NCI-H510A treated with DMSO at 0.1 percent for 48 hours (cell line): ENCODE data around the gene HTRA1.

Experiments
- DNase-seq: peaks from one replicate; lab custom pipeline; 2025; lab: John Stamatoyannopoulos, UW

HTRA1 gene

DNA sequence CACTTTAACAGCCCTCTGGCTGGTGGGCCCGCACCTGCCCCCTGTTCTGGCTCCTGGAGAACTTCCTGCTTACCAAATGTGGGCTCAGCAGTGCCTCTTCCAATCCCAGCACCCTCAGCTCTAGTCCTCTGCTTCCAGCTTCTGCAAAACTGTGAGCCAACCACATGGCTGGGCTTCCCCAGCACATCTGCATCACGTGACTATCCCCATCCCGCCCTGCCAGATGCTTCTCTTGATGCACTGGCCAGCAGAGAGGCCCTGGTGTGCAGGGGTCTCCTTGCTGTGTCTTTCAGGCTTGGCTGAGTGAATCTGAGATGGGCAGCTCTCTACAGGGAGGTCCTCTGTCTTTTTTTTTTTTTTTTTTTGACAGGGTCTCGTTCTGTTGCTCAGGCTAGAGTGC lies 55.4 kb downstream of the HTRA1 start:
- DNase-seq = no peak

GRCh38 chr10:122519144-122519543 lies 57.8 kb downstream of the HTRA1 start:
- no peak for DNase-seq

GRCh38 chr10:122519873-122520272 lies 58.5 kb downstream of the HTRA1 start:
- no peak for DNase-seq

DNA sequence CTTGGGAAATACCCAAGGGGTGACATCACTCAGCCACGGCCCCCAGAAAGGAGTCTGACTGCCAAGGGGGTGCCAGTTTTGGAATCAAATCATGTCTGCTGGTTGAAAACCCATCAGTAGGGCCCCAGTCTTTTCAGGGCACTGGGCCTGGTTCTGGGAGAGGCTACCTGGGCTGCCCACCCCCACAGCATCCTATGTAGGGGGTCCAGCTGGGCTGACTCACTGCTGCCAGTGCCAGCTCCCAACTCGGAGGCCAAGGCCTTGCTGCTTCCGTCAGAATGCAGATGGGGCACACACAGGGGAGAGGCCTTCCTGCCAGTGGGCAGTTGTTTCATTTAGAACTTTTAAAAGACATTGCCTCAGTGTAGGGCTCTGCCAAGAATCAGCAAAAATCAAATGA lies 59.7 kb downstream of the HTRA1 start:
- DNase-seq = no peak

GRCh38 chr10:122524811-122525210 lies 63.5 kb downstream of the HTRA1 start:
- no peak for DNase-seq

- DNase-seq = no peak
Measured at GRCh38 chr10:122525788-122526187, 64.4 kb downstream of the HTRA1 start.

DNA sequence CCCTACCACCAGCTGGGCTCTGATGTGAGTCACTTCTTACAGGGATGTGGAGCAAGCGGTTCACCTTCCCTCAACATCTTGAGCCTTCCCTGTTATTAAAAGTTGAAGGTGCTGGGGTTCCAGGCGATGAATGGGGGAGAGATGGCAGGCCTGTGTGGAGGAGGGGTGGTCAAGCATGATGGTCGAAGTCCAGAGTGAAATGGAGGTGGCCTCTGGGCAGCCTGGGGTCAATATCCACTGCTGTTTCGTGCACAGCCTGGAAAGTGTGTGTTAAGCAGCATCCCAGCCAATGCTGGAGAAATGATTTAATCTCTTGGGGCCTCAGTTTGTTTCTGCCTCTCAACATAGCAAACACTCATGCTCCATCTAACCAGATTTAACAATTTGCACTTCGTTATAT lies 65.5 kb downstream of the HTRA1 start:
- no peak for DNase-seq

- no peak for DNase-seq
Measured at GRCh38 chr10:122530177-122530576, 68.8 kb downstream of the HTRA1 start.

- no peak for DNase-seq
Measured at GRCh38 chr10:122531261-122531660, 69.9 kb downstream of the HTRA1 start.

DNA sequence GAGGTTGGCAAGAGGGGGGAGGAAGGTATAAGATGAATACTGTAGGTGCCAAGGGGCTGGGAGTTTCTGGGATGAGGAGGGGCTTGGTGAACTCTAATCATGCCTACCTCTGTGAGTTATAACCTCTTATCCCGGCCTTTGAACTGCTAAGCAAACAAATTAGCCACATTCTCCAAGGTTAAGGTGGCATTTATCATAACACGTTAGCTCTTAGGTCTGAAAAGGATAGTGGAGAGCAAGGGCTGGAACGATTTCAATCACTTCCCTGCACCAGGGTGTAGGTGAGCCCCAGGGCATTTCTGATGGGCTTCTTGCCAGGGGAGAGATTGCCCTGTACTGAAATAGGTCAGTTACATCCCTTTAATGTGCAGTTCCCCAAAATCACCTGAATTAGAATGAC lies 70.6 kb downstream of the HTRA1 start:
- DNase-seq = no peak

- DNase-seq = no peak
Measured at GRCh38 chr10:122532601-122533296, 71.4 kb downstream of the HTRA1 start.

- no peak for DNase-seq
Measured at GRCh38 chr10:122537545-122537944, 76.2 kb downstream of the HTRA1 start.

DNA sequence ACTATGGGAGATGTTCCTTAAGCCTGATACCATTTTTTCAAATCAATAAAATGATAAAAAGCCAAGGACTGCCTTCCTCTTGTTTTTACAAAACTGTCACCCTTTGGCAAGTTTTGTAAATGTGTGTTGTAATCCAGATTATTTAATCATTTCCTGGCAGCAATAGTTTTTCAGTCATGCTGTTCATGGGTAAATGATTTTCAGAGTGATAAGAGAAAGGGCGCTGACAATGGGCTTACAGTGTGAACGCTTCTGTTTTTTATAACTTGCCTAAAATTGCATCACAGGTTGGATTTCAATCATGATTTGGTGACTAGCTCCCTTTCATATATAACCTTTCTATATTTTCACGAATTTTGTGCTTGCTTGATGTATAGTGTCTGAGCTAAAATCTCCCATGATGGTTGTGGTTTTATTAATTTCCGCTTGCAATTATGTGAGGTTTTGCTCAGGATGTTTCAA lies 80.2 kb downstream of the HTRA1 start:
- no peak for DNase-seq

GRCh38 chr10:122543676-122544445 lies 82.5 kb downstream of the HTRA1 start:
- no peak for DNase-seq

- no peak for DNase-seq
Measured at GRCh38 chr10:122544493-122544892, 83.1 kb downstream of the HTRA1 start.

DNA sequence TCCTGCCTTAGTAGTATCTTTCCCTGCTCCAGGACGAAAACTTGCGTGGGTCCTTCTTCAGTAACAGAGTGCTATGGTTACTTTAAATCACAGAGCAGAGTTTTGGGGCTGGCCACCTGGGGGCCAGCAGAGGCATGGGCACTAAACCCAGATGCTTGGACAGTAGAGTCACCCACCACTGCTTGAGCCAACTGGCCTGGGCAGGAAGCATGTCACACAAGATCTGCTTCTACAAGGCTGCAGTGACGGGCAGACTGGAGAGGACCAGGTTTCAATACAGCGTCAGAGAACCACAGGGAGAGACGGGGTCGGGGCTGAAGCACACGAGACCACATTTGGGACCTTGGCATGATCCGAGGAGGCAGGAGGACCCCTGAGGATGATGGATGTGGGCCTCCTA lies 84.9 kb downstream of the HTRA1 start:
- DNase-seq = no peak

DNA sequence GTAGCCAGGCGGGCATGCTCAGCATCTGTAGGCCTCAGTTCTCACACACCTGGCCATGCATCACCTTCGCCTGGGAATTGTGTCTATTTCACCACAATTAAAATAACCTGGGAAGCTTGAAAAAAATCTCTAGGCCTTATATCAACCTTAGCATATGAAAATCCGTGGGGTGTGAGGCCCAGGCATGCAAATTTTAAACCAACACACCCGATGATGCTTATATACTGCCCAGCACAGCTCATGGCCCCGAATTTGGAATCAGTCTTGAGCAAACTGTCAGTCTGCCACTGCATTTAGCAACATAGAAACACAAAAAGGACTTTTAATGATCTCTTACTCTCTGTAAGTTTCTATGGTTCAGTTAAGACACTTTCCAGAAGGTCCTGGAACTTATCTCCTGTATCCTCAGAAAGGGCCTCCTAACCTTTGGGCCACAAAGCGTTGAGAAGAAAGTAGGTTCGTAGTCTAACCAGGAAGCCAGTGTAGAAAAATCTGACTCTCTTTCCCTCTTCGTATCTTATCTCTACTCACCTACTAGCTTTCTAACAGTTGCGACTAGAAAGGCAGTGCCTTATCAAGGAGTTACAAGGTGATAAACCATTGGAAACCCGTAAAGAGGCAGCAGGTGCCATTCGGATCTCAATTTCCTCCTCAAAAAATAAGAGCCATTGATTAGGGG lies 87.2 kb downstream of the HTRA1 start:
- no peak for DNase-seq

DNA sequence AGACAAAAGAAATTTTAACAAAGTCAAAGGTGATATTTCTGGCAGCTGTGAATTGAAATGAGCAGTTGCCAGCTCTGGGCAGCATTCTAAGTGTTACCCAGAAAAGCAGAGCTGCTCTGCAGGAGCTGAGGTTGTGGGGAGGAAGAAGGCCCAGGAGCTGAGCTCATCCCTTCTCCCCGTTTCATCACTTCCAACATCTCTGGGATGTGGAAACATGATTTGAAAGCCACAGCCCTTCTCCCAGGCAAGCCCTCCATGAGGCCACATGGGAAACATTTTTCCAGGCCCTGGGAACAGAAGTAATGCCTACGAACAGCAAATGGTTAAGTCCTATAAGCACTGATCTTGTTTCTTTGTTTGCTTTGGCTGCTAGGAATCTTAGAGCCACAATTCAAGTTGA lies 88.3 kb downstream of the HTRA1 start:
- no peak for DNase-seq

- DNase-seq = no peak
Measured at GRCh38 chr10:122550427-122550826, 89.1 kb downstream of the HTRA1 start.

DNA sequence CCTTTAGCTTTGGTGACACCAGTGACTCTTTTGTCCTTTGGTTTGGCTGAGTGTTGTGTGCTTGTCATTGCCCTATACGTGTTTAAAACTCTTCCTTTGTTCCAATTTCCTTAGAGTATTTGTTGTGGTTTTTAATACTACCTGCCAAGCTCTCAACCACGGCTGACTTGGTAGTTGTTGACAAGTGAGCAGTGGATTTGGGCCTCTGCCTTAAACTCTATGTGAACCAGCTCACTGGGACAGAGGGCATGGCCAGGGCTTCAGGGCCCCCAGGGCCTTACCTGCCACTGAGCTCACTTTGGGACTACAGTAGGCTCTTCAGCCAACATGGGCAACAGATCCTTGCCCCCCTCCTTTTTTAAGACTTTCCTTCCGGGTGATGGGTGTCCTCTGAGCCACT lies 89.6 kb downstream of the HTRA1 start:
- no peak for DNase-seq

GRCh38 chr10:122551450-122551849 lies 90.1 kb downstream of the HTRA1 start:
- DNase-seq = no peak

DNA sequence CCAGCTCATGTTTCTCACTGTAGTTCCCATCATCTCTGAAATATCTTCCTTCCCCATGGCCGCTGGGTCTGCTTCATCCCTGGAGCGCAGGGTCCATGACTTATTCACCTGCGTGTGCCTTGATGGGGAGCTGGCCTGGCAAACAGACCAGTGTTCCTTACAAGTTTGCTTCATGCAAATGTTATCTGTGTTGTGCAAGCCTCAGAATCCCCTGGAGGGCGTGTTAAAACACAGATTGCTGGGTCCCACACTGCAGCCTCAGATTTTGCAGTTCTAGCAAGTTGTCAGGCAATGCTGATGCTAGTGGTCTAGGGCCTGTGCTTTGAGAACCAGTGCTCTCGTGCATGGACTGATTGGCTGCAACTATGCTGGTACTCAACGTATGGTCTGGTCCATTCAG lies 92.0 kb downstream of the HTRA1 start:
- no peak for DNase-seq
